ENCODE data around the gene FOXP1.

Gene FOXP1

GRCh38 chr3:71288269-71288930 lies 295.1 kb downstream of the FOXP1 start:
- no peak for DNase-seq

- DNase-seq, result no peak
Observed at GRCh38 chr3:71285086-71285485, 298.4 kb downstream of the FOXP1 start.

GRCh38 chr3:71282976-71283375 lies 300.6 kb downstream of the FOXP1 start:
- no peak for DNase-seq

GRCh38 chr3:71281280-71281679 lies 302.2 kb downstream of the FOXP1 start:
- DNase-seq, result no peak

- DNase-seq, result no peak
Observed at GRCh38 chr3:71277341-71277740, 306.2 kb downstream of the FOXP1 start.

GRCh38 chr3:71276531-71276930 lies 307.0 kb downstream of the FOXP1 start:
- no peak for DNase-seq

- no peak for DNase-seq
Observed at GRCh38 chr3:71273453-71273852, 310.1 kb downstream of the FOXP1 start.

- DNase-seq, result no peak
Observed at GRCh38 chr3:71271596-71271995, 311.9 kb downstream of the FOXP1 start.

- DNase-seq, result no peak
Observed at GRCh38 chr3:71269906-71270305, 313.6 kb downstream of the FOXP1 start.

GRCh38 chr3:71268462-71268999 lies 315.0 kb downstream of the FOXP1 start:
- DNase-seq, result no peak

GRCh38 chr3:71266875-71267274 lies 316.7 kb downstream of the FOXP1 start:
- no peak for DNase-seq

GRCh38 chr3:71265365-71265915 lies 318.1 kb downstream of the FOXP1 start:
- no peak for DNase-seq

GRCh38 chr3:71264840-71265239 lies 318.7 kb downstream of the FOXP1 start:
- no peak for DNase-seq

GRCh38 chr3:71262364-71263265 lies 320.9 kb downstream of the FOXP1 start:
- no peak for DNase-seq

- DNase-seq, result no peak
Observed at GRCh38 chr3:71260782-71261181, 322.7 kb downstream of the FOXP1 start.

- no peak for DNase-seq
Observed at GRCh38 chr3:71258526-71258925, 325.0 kb downstream of the FOXP1 start.

- no peak for DNase-seq
Observed at GRCh38 chr3:71258116-71258515, 325.4 kb downstream of the FOXP1 start.

- no peak for DNase-seq
Observed at GRCh38 chr3:71255498-71255897, 328.0 kb downstream of the FOXP1 start.

GRCh38 chr3:71254281-71255057 lies 329.1 kb downstream of the FOXP1 start:
- DNase-seq, result no peak

- DNase-seq, result no peak
Observed at GRCh38 chr3:71253169-71253568, 330.4 kb downstream of the FOXP1 start.

GRCh38 chr3:71252466-71252865 lies 331.1 kb downstream of the FOXP1 start:
- no peak for DNase-seq

- no peak for DNase-seq
Observed at GRCh38 chr3:71251156-71251775, 332.3 kb downstream of the FOXP1 start.
